ENCODE data around the gene BRD9.
"Not testable (repeated sequence)": the region's sequence is repeated elsewhere in the genome, so short reads cannot be mapped to it uniquely, and the experiment has no call there.

BRD9 gene

GRCh38 chr5:935510-936084 is 43.0 kb upstream of the BRD9 start:
- Histone ChIP-seq H3K27ac (ENCODE audit: extremely low read depth, low read depth, low read length) (no peak overlapping the region), H3K9me3 (ENCODE audit: control insufficient read depth, insufficient read depth, low read depth, low read length) (no peaks in the 10 kb centered on the region; the same call in 1 of the 2 replicates), H3K36me3 (ENCODE audit: control insufficient read depth in 2 of 2, insufficient read depth in 1 of 2, low read length in 2 of 2) (peaks cover 0 to under 1% of the 10 kb centered on the region in 2 experiments; a peak in 1 of 3 replicates), H3K4me3 (ENCODE audit: low read depth, low read length) (no peak overlapping the region), H3K4me1 (ENCODE audit: control insufficient read depth, insufficient read depth, low read length) (no peaks in the 10 kb centered on the region)
- no peak for TF ChIP-seq BCL11B (tag by site-specific recombination; IDR thresholded peaks at IDR 0.05; ENCODE audit: low read depth)
- TF ChIP-seq ZNF548 (tag by site-specific recombination; IDR thresholded peaks at IDR 0.05), result no peak
- TF ChIP-seq ZBTB7A (tag by site-specific recombination; IDR thresholded peaks at IDR 0.05; ENCODE audit: low read depth), result no peak
- TF ChIP-seq ZNF768 (tag by site-specific recombination; IDR thresholded peaks at IDR 0.05), result no peak
- no peak for TF ChIP-seq AEBP2 (tag by site-specific recombination; IDR thresholded peaks at IDR 0.05; ENCODE audit: borderline replicate concordance)
- no peak for TF ChIP-seq REPIN1 (tag by site-specific recombination; IDR thresholded peaks at IDR 0.05; ENCODE audit: low read depth)
- TF ChIP-seq ZNF596 (tag by site-specific recombination; IDR thresholded peaks at IDR 0.05), result no peak
- no peak for TF ChIP-seq ZNF19 (tag by site-specific recombination; IDR thresholded peaks at IDR 0.05; ENCODE audit: low read depth)
- no peak for TF ChIP-seq ZNF398 (tag by site-specific recombination; IDR thresholded peaks at IDR 0.05)
- no peak for TF ChIP-seq ZNF449 (tag by site-specific recombination; IDR thresholded peaks at IDR 0.05)
- no peak for TF ChIP-seq ZNF560 (tag by site-specific recombination; IDR thresholded peaks at IDR 0.05; ENCODE audit: borderline replicate concordance)
- no peak for TF ChIP-seq ZNF280C (tag by site-specific recombination; IDR thresholded peaks at IDR 0.05)
- no peak for TF ChIP-seq ZNF341 (tag by site-specific recombination; IDR thresholded peaks at IDR 0.05; ENCODE audit: low read depth)
- no peak for TF ChIP-seq ZNF214 (tag by site-specific recombination; IDR thresholded peaks at IDR 0.05; ENCODE audit: borderline replicate concordance)
- ChIA-PET POLR2A (interaction anchor here (0.7 kb wide), 1 partner anchor 14 kb away, joined by 3 read pairs; no protein-coding TSS in a partner anchor), CTCF (interaction anchor here (1.3 to 1.8 kb wide), 2 partner anchors 11 to 12 kb away, joined by 5 to 7 read pairs; no protein-coding TSS in a partner anchor)

DNA sequence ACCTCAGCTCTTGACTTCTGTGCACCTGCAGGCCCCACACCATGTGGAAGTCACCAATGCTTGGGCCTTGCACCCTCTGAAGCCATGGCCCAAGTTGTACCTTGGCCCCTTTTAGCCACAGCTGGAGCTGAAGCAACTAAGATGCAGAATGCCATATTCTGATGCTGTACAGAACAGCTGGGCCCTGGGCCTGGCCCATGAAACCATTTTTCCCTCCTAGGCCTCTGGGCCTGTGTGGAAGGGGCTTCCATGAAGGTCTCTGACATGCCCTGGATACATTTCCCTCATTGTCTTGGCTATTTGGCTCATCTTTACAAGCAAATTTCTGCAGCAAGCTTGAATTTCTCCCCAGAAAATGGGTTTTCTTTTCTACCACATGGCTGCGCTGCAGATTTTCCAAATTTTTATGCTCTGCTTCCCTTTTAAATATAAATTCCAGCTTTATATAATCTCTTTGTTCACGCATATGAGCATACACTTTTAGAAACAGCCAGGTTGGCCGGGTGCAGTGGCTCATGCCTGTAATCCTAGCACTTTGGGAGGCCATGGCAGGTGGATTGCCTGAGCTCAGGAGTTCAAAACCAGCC is 41.9 kb upstream of the BRD9 start:
- H3K9me3 ChIP-seq (ENCODE audit: control insufficient read depth, insufficient read depth, low read depth, low read length); H3K4me3 ChIP-seq (ENCODE audit: low read depth, low read length); H3K4me1 ChIP-seq (ENCODE audit: control insufficient read depth, insufficient read depth, low read length); H3K27ac ChIP-seq (ENCODE audit: extremely low read depth, low read depth, low read length); H3K36me3 ChIP-seq (ENCODE audit: control insufficient read depth in 2 of 2, insufficient read depth in 1 of 2, low read length in 2 of 2): not testable (repeated sequence)
- TF ChIP-seq ZNF585B (tag by site-specific recombination; IDR thresholded peaks at IDR 0.05) (peak; percentile 96), ZNF654 (tag by site-specific recombination; IDR thresholded peaks at IDR 0.05; ENCODE audit: low read depth) (0 out of 2 replicates have a peak, but pooled peaks have one; percentile 3)
- ChIA-PET POLR2A (interaction anchor here (0.7 kb wide), 2 partner anchors 15 to 79 kb away, joined by 3 read pairs; no protein-coding TSS in a partner anchor), CTCF (interaction anchor here (0.6 to 4.6 kb wide), 12 partner anchors 11 to 710 kb away, joined by 3 to 38 read pairs (median 4); no protein-coding TSS in a partner anchor)

GRCh38 chr5:933951-934350 is 41.4 kb upstream of the BRD9 start:
- H3K4me3 ChIP-seq (ENCODE audit: low read depth, low read length); H3K4me1 ChIP-seq (ENCODE audit: control insufficient read depth, insufficient read depth, low read length); H3K36me3 ChIP-seq (ENCODE audit: control insufficient read depth in 2 of 2, insufficient read depth in 1 of 2, low read length in 2 of 2); H3K9me3 ChIP-seq (ENCODE audit: control insufficient read depth, insufficient read depth, low read depth, low read length); H3K27ac ChIP-seq (ENCODE audit: extremely low read depth, low read depth, low read length); POLR2A ChIA-PET: not testable (repeated sequence)
- CTCF ChIA-PET, result interaction anchor here (0.7 to 4.6 kb wide), 10 partner anchors 11 to 710 kb away, joined by 3 to 38 read pairs (median 4); no protein-coding TSS in a partner anchor
